Activated T-cell treated with anti-CD3 and anti-CD28 coated beads, Interleukin-2, amount 50 U/mL, for 48 hours (primary cell): Measurements from ENCODE around the gene TOB1.

ENCODE experiments used
- DNase-seq, 2 experiments: peaks; one replicate each; pipeline ENCODE4 v3.0.0-alpha.2; 2020

Gene TOB1

GRCh38 chr17:50844117-50844700 is 21.9 kb downstream of the TOB1 start:
- no peak for DNase-seq

- DNase-seq: no peak
These were observed 22.8 kb downstream of the TOB1 start for GRCh38 chr17:50843150-50843905.

GRCh38 chr17:50842506-50843149 is 23.5 kb downstream of the TOB1 start:
- DNase-seq: no peak

GRCh38 chr17:50841949-50842354 is 24.2 kb downstream of the TOB1 start:
- peak; percentile 69 to 74 for DNase-seq

- no peak for DNase-seq
These were observed 24.7 kb downstream of the TOB1 start for GRCh38 chr17:50841277-50841948.

GRCh38 chr17:50840311-50840851 is 25.8 kb downstream of the TOB1 start:
- DNase-seq: no peak

- no peak for DNase-seq
These were observed 26.4 kb downstream of the TOB1 start for GRCh38 chr17:50839591-50840310.

GRCh38 chr17:50837980-50838954 is 27.9 kb downstream of the TOB1 start:
- DNase-seq: no peak

GRCh38 chr17:50837286-50837979 is 28.7 kb downstream of the TOB1 start:
- peak in 1 of 2 experiments; percentile 10 for DNase-seq

- DNase-seq: no peak
These were observed 29.3 kb downstream of the TOB1 start for GRCh38 chr17:50836826-50837225.

- DNase-seq: no peak
These were observed 30.6 kb downstream of the TOB1 start, which contains the start of gene WFIKKN2 for GRCh38 chr17:50835301-50836234. TSS of gene WFIKKN2 (plus strand) at chr17:50835586. CDS start at chr17:50835938, 352 bp downstream.

GRCh38 chr17:50834429-50835300 is 31.5 kb downstream of the TOB1 start:
- no peak for DNase-seq

- no peak for DNase-seq
These were observed 32.4 kb downstream of the TOB1 start for GRCh38 chr17:50833510-50834428.

GRCh38 chr17:50832864-50833381 is 33.2 kb downstream of the TOB1 start:
- no peak for DNase-seq

- DNase-seq: no peak
These were observed 33.8 kb downstream of the TOB1 start for GRCh38 chr17:50832267-50832863.

GRCh38 chr17:50831471-50831928 is 34.7 kb downstream of the TOB1 start:
- no peak for DNase-seq
